ENCODE results near the gene MUC22.

DNA sequence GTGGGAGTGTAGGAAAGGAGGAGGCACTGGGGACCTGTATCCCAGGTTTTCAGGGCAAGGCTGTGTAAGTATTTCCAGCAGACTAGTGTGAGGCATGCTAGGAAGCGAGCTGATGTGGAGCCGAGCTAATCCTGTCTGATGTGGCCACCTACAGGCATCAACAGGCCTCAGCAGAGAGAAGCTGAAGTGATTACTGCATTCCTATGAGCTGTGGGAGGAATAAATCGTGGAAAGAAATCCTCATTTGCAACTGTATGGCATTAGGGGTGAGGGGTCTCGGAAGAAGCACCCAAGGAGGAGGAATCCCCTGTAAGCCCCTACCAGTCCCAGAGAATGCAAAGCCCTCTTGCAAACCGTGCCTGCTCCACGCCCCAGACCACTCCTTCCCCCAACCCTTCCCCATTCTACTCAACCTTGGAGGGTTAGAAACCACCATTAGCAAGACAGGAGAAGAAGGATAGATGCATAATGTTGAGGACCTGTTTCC, 60.5 kb downstream of the MUC22 start:
- no peak for TF ChIP-seq LEF1 (IDR thresholded peaks at IDR 0.05; ENCODE audit: borderline replicate concordance)
- TF ChIP-seq FOXA1 (IDR thresholded peaks at IDR 0.05) = no peak
- TF ChIP-seq BHLHE40 (IDR thresholded peaks at IDR 0.05; ENCODE audit: borderline replicate concordance) = no peak
- no peak for TF ChIP-seq ELF4 (IDR thresholded peaks at IDR 0.05)
- no peak for TF ChIP-seq SUZ12 (IDR thresholded peaks at IDR 0.05)
- no peak for TF ChIP-seq FOXK2 (IDR thresholded peaks at IDR 0.05)
- no peak for TF ChIP-seq NFRKB (IDR thresholded peaks at IDR 0.05)
- TF ChIP-seq ZNF384 (IDR thresholded peaks at IDR 0.05) = no peak
- no peak for TF ChIP-seq TARDBP (IDR thresholded peaks at IDR 0.05)
- TF ChIP-seq ARNT (IDR thresholded peaks at IDR 0.05) = no peak
- TF ChIP-seq, protein P1, sequence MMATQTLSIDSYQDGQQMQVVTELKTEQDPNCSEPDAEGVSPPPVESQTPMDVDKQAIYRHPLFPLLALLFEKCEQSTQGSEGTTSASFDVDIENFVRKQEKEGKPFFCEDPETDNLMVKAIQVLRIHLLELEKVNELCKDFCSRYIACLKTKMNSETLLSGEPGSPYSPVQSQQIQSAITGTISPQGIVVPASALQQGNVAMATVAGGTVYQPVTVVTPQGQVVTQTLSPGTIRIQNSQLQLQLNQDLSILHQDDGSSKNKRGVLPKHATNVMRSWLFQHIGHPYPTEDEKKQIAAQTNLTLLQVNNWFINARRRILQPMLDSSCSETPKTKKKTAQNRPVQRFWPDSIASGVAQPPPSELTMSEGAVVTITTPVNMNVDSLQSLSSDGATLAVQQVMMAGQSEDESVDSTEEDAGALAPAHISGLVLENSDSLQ (IDR thresholded peaks at IDR 0.05) = no peak
- TF ChIP-seq SP1 (IDR thresholded peaks at IDR 0.05) = no peak
- no peak for TF ChIP-seq FOXM1 (IDR thresholded peaks at IDR 0.05; ENCODE audit: borderline replicate concordance)
- no peak for TF ChIP-seq L3MBTL2 (conservative IDR thresholded peaks at IDR 0.05)

Data from HEK293T (cell line).